NCI-H2227 (cell line): ENCODE measurements around the gene FARS2.
A peak's percentile ranks its signal among the peaks of the same experiment; 100 is the strongest.

Experiments used
- DNase-seq: peaks from one replicate; lab custom pipeline; 2025; ENCODE audit not compliant: unreplicated experiment; lab: John Stamatoyannopoulos, UW

Gene FARS2

DNA sequence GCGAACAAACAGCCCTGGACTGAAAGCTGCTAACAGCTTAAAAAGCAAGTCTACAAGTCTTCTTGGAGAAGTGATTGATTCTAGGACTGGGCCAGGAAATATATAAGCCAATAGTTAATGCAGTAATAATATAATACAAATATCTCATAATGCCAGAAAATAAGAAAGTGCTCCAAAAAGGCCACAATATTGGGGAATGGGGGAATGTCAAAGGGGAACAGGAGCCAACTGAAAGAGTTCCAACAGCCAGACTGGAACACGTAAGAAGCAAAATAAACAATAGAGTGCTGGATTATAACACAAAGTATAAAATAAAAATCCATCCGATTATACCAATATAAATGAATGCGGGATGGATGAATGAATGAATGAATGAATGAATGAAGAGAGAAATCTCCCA, 449.6 kb downstream of the FARS2 start:
- DNase-seq: no peak

DNA sequence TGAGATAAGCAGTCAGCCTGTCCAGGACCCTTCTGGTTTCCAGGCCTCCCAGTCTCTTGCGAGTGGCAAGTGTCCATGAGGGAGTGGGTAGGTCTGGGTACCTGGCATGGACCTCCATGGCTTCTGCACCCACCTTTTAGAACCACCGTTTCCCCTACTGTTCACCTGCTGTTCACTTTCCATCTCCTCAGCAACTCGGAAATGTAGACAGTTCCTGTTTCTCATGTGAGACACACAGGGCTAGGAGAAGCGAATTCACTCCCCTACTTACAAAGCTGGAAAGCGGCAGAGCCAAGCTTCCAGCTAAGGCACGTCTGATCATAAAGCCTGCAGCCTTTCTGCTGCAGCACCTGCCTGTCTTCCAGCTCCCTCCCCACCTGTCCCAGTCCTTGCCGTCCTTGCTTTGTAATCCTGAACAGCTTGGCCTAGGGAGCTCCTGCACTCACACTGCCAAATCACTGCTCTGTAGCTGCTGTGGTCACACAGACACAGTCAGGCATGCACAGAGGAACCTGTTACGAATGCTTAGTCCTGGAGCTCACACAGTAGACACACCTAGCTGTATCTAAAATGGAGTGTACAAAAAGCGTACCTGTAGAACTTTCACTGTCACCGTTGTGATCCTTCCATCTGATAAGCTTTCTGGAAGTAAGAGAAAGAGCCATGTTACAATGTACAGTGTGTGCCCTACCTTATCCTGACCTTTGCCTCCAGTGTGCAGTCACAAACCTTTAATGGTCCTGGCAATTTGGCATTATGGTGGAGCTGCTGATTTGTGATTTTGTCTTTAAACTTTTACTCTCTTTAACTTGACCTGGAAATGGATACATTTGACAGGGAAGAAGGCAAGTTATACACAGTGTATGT, 451.3 kb downstream of the FARS2 start:
- DNase-seq: no peak

- no peak for DNase-seq
Observed at GRCh38 chr6:5713519-5713918, 452.2 kb downstream of the FARS2 start.

DNA sequence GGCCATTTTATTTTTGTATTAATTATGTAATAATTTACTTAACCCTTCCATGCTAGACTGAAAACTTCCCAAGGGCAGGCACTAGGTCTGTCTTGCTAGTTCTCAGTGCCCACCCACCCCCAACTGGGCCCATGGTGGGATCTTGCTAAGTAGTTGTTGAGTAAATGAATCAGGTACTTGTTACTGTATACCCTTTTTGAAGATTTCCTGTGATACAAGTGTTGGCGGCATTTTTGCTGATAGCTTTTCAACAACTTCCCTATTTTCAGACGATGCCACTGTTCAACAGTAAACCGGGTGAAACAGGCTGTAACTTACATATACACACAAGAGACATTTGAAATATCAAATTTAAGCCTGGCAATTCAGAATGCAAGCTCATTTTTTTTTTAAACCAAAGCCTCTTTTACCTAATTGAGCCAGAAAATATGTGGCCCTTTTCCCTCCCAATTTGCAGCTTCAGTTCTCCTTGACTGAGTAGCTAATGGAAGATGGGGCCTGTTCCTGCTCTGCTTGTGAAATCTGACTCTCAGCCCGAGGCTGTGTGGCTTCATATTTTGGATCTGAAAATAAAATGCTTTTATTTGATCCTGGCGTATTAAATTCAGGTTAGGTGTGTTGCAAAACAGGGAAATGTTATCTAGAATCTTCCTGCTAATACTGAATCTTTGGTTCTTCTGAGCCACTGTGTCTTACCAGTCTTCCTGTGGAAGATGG, 457.1 kb downstream of the FARS2 start:
- DNase-seq: no peak

GRCh38 chr6:5723841-5724691, 462.8 kb downstream of the FARS2 start:
- DNase-seq: no peak

DNA sequence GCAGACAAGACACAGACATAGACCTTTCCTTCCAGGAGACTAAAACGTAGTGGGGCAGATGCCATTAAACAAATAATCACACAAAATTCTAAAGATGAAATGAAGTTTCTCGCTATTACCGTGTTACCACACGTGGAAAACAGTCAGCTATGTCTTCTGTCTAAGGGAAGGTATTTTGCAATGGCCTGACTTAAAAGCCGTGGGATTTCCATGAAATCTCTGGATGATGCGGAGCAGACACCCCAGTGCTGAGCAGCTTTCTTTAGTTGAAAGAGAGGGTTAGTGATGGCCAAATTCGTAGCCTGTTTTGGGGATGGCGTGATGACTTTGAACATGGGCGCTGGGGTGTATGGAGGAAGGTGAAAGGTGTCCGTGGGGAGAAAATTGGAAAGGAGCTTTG, 463.6 kb downstream of the FARS2 start:
- DNase-seq: no peak

DNA sequence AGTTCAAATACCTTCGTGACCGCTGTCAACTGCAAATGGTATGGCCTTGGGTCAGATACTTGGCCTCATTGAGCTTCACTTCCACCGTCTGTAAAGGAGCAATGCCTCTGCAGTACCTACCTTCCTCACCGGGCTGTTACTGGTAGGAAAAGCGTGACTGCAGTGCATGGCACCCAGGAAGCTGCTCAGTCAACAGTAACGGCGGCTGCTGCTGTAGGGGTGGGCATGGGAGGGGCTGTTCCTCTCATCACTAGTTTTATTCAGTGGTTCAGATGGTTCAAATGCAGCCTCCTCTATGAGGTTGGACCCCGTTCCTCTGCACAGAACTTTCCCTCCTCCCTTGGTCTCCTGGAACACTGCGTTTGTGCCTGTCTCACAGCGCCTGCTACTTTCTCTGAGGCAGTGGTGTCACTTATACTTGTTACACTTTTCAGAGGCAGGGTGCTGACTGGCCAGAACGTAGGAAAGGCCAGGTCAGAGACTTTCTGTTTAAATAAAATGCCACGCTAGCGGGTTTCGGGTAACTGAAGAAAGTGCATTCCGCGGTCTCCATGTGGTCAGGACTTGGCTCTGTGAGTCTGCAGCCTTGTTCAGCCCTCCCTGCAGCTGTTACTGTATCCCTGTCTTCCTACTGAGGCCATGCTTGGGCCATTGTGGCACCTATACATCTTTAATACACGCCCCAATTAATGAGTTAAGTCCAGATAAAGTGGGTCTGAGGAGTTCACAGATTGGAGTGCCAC, 465.8 kb downstream of the FARS2 start:
- DNase-seq: no peak

DNA sequence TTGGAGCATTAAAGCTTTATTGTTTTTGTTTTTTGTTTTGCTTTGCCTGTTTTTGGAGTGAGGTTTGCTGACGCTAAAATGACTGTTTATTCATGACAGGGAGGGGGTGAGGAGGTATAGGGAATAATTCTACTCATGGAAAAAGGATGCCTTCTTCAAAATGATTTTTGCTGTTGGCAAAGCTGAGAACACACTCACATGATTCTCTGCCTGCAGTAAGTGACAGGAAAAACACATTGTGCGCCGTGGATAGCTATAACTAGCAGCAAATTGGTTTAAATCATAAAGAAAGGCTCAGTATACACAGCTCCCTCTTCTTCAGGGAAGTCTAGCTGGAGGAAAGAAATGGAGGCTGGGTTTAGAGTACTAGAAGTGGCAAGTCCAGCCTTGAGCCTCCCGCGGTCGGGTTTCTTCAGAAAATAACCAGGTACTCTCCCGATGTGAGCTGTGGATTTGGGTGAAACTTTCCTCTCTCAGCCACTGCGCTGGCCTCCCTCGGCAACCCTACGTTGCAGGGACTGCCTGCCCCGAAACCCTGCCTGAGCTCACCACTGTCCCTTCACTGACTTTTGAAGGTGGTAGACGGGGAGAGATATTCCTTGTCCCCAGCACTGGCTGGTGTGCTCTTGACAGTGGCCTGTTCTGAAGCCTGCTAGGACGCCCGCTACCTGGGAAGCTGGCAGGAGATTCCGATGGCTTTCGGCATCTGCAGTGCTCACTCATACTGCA, 467.2 kb downstream of the FARS2 start:
- no peak for DNase-seq

- DNase-seq: peak; percentile 26
Observed at GRCh38 chr6:5729080-5729434, 467.7 kb downstream of the FARS2 start.

DNA sequence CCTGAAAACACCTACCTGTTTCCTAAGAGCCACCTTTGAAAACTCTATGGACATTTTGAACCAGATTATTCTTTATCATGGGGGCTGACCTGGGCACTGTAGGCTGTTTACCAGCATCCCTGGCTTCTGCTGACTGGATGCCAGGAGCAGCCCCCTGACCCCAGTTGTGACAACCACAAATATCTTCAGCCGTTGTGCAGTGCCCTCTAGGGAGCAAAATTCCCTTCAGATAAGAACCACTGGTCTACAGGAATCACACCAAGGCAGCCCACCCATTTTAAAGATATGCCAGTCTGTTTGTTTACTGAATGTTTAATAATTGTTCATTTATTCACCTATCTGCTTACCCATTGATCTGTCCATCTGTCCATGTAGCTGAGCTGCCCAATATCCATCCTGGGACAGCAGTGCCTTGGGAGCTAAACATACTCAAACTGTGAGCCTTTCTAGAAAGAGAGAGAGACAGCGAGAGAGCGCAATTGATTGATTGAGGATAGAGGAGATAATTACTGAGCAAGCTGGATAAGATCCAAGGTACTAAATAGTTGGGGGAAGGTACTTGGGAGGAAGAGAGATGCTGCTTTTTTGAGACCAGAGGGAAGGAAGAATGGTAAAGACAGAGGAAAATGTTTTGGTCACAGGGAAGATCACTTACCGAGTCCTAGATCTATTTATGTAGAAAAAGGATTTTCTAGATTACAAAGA, 468.7 kb downstream of the FARS2 start:
- no peak for DNase-seq

- DNase-seq: no peak
Observed at GRCh38 chr6:5730585-5731263, 469.4 kb downstream of the FARS2 start.

- no peak for DNase-seq
Observed at GRCh38 chr6:5731435-5731834, 470.1 kb downstream of the FARS2 start.

DNA sequence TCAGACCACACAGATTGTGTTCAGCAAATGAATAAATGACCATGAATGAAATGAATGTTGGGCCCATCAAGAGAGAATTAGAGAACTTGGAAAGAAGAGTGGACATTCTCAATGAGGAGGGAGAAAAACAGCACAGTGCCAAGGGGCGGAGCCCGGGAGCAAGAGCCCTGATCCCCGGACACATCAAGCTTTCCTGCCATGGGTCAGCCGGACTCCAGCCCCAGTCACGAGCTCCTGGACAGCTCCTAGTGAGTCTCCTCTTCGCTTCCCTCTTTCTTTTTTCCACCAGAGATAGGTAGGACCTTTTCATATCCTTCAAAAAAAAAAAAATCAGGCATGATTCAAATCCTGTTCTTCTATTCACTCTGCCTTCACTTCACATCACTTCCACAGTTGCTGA, 471.2 kb downstream of the FARS2 start:
- DNase-seq: no peak

- DNase-seq: no peak
Observed at GRCh38 chr6:5736016-5736738, 474.9 kb downstream of the FARS2 start.

DNA sequence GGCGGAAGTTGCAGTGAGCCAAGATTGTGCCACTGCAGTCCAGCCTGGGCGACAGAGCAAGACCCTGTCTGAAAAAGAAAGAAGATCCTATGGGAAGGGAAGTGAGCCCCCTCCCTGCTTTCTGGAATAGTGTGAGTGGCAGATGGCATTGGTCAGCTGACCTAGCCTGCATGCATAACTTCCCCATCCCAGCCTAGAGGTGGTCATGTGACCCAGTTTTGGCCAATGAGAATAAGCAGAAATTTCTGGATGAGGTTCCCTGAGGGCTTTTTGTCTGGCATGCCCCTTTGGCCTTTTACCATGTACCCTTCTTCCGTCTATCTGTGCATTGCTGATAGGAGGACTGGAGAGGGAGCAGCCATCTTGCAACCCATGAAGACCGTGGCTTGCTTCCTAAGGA, 476.1 kb downstream of the FARS2 start:
- DNase-seq: no peak

DNA sequence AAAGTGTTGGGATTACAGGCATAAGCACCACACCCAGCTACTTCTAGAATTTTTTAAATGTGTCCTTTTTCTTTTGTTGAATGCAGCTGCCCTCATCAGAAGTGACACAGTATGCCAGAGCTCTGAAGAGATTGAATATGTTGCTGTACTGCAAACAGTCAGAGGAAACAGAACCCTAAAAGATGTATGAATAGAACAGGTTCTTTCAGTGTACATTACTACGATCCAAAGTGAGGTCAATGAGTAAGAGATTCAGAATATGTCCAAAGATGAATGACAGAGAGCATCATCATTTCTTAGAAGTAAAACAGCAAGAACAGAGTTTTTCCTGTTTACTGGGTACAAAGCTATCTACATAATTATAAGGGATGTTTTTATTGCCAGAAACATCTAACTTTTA, 476.9 kb downstream of the FARS2 start:
- DNase-seq: no peak

- no peak for DNase-seq
Observed at GRCh38 chr6:5744497-5744896, 483.2 kb downstream of the FARS2 start.

GRCh38 chr6:5745081-5745480, 483.8 kb downstream of the FARS2 start:
- DNase-seq: no peak
